GM23338 (cell line): ENCODE results near the gene PTPRQ. TPM values are rescaled to one million over a fixed set of nuclear protein-coding genes. Genes with fewer than 3 reads are reported as not detected.

Experiments used
- ATAC-seq: fragments of 200-7000 bp; cut with Tn5 transposase; 3 replicates; pipeline ENCODE4 v1.9.1; 2020
- DNase-seq: peaks from one replicate; pipeline ENCODE4 v3.0.0-alpha.2; 2015; ENCODE audit warnings: low spot score
- H2AFZ ChIP-seq: fragments of 200-600 bp; sonication (generic); 2 replicates; pipeline ENCODE4 v1.8.0; 2016; ENCODE audit warnings: antibody characterized with exemption, mild to moderate bottlenecking, moderate library complexity
- H3F3A ChIP-seq: fragments of 200-600 bp; sonication (generic); replicated peaks from 2 replicates; pipeline ENCODE4 v1.8.0; 2017; ENCODE audit warnings: antibody characterized with exemption, mixed run types, low read depth
- H3K27ac ChIP-seq: fragments of 200-600 bp; sonication (generic); 2 replicates; pipeline ENCODE4 v1.6.1; 2016; ENCODE audit warnings: low read depth
- H3K27me3 ChIP-seq: fragments of 200-600 bp; sonication (generic); 2 replicates; pipeline ENCODE4 v1.8.0; 2016; ENCODE audit warnings: mild to moderate bottlenecking, mixed run types, moderate library complexity; ENCODE audit not compliant: insufficient read depth
- H3K36me3 ChIP-seq: fragments of 200-600 bp; sonication (generic); 2 replicates; pipeline ENCODE4 v1.8.0; 2016; ENCODE audit warnings: mild to moderate bottlenecking; ENCODE audit not compliant: insufficient read depth
- H3K4me1 ChIP-seq: fragments of 200-600 bp; sonication (generic); 2 replicates; pipeline ENCODE4 v1.8.0; 2016; ENCODE audit warnings: mild to moderate bottlenecking, moderate library complexity; ENCODE audit not compliant: insufficient read depth
- H3K4me2 ChIP-seq: fragments of 200-600 bp; sonication (generic); 2 replicates; pipeline ENCODE4 v1.7.1; 2017; ENCODE audit warnings: mixed run types
- H3K4me3 ChIP-seq: fragments of 200-600 bp; sonication (generic); 2 replicates; pipeline ENCODE4 v1.6.1; 2016; ENCODE audit warnings: mixed run types
- H3K79me2 ChIP-seq: fragments of 200-600 bp; sonication (generic); replicated peaks from 2 replicates; pipeline ENCODE4 v1.8.0; 2017; ENCODE audit warnings: mild to moderate bottlenecking; ENCODE audit not compliant: insufficient read depth
- H3K9me2 ChIP-seq: fragments of 200-600 bp; sonication (generic); 2 replicates; pipeline ENCODE4 v1.8.0; 2017; ENCODE audit not compliant: insufficient read depth
- H4K20me1 ChIP-seq: fragments of 200-600 bp; sonication (generic); replicated peaks from 2 replicates; pipeline ENCODE4 v1.8.0; 2017; ENCODE audit warnings: mild to moderate bottlenecking; ENCODE audit not compliant: insufficient read depth
- H3K27ac Mint-ChIP-seq: 2 replicates; pipeline ENCODE4 v1.8.0; 2020; ENCODE audit warnings: inconsistent platforms, mild to moderate bottlenecking, moderate library complexity, mixed read lengths
- H3K27me3 Mint-ChIP-seq: 3 replicates; pipeline ENCODE4 v1.8.0; 2022; ENCODE audit warnings: low read depth, mild to moderate bottlenecking, moderate library complexity, mixed read lengths, inconsistent platforms; ENCODE audit not compliant: insufficient read depth, poor library complexity
- H3K36me3 Mint-ChIP-seq: 3 replicates; pipeline ENCODE4 v1.8.0; 2021; ENCODE audit warnings: low read depth, mild to moderate bottlenecking, inconsistent platforms, moderate library complexity, mixed read lengths
- H3K4me1 Mint-ChIP-seq: 3 replicates; pipeline ENCODE4 v1.8.0; 2020; ENCODE audit warnings: mild to moderate bottlenecking, inconsistent platforms, mixed read lengths
- H3K4me3 Mint-ChIP-seq: 3 replicates; pipeline ENCODE4 v1.8.0; 2021; ENCODE audit warnings: moderate library complexity, mild to moderate bottlenecking, inconsistent platforms, mixed read lengths
- H3K9me3 Mint-ChIP-seq: 3 replicates; pipeline ENCODE4 v1.8.0; 2020; ENCODE audit warnings: moderate library complexity, mild to moderate bottlenecking, inconsistent platforms, mixed read lengths
- CREB1 ChIP-seq: fragments of 250-450 bp; sonication (Bioruptor Pico); IDR thresholded peaks from 2 replicates; pipeline ENCODE4 v1.5.0; 2020; ENCODE audit warnings: low read depth, mild to moderate bottlenecking, moderate library complexity
- EZH2 ChIP-seq: fragments of 200-600 bp; sonication (generic); IDR thresholded peaks from one replicate; pipeline ENCODE4 v1.8.0; 2017; ENCODE audit warnings: antibody characterized with exemption, mild to moderate bottlenecking, low read depth; ENCODE audit not compliant: unreplicated experiment
- EZH2phosphoT487 ChIP-seq: fragments of 200-600 bp; sonication (generic); IDR thresholded peaks from one replicate; pipeline ENCODE4 v1.8.1; 2018; ENCODE audit warnings: antibody characterized with exemption; ENCODE audit not compliant: unreplicated experiment
- JUNB ChIP-seq: IDR thresholded peaks from one replicate; pipeline ENCODE4 v1.6.1; 2016; ENCODE audit warnings: antibody characterized with exemption; ENCODE audit not compliant: unreplicated experiment
- NANOG ChIP-seq: IDR thresholded peaks from 2 replicates; pipeline ENCODE4 v1.6.1; 2016; ENCODE audit warnings: antibody characterized with exemption, borderline replicate concordance
- POLR2AphosphoS5 ChIP-seq: IDR thresholded peaks from 2 replicates; pipeline ENCODE4 v1.6.1; 2016; ENCODE audit warnings: antibody characterized with exemption, low read depth
- STAT1 ChIP-seq: IDR thresholded peaks from one replicate; pipeline ENCODE4 v1.6.1; 2016; ENCODE audit warnings: antibody characterized with exemption; ENCODE audit not compliant: unreplicated experiment
- ZNF114 ChIP-seq: fragments of 250-450 bp; sonication (Bioruptor Pico); IDR thresholded peaks from 2 replicates; pipeline ENCODE4 v1.5.0; 2020; ENCODE audit warnings: mild to moderate bottlenecking, moderate library complexity
- ZNF331 ChIP-seq: fragments of 250-450 bp; sonication (Bioruptor Pico); IDR thresholded peaks from 2 replicates; pipeline ENCODE4 v1.5.0; 2020; ENCODE audit warnings: low read depth, mild to moderate bottlenecking, moderate library complexity
- ZNF462 ChIP-seq: fragments of 250-450 bp; sonication (Bioruptor Pico); IDR thresholded peaks from 2 replicates; pipeline ENCODE4 v1.5.0; 2020; ENCODE audit warnings: mild to moderate bottlenecking, moderate library complexity
- polyA plus RNA-seq: library from polyadenylated mRNA; unstranded; fragments of >200 nt; fragmentation: Nextera tagmentation; extraction: Ambion mirVana; gene quantifications from 2 replicates; pipeline ENCODE4 v1.2.1, GENCODE V29; 2016
- total RNA-seq: library from RNA; depleted of rRNA; stranded (reverse); fragments of >200 nt; shearing (Covaris generic); gene quantifications from 2 replicates; pipeline ENCODE4 v1.2.3, GENCODE V29; 2014
- TF ChIP-seq, protein P1 (sequence below): IDR thresholded peaks from 2 replicates; pipeline ENCODE4 v1.6.1; 2016; ENCODE audit warnings: antibody characterized with exemption
- TF ChIP-seq, protein P2 (sequence below): IDR thresholded peaks from one replicate; pipeline ENCODE4 v1.6.1; 2018; ENCODE audit warnings: antibody characterized with exemption; ENCODE audit not compliant: unreplicated experiment

PTPRQ gene
- total and polyA plus RNA-seq, 2 experiments from 2014 or later, result not detected

DNA sequence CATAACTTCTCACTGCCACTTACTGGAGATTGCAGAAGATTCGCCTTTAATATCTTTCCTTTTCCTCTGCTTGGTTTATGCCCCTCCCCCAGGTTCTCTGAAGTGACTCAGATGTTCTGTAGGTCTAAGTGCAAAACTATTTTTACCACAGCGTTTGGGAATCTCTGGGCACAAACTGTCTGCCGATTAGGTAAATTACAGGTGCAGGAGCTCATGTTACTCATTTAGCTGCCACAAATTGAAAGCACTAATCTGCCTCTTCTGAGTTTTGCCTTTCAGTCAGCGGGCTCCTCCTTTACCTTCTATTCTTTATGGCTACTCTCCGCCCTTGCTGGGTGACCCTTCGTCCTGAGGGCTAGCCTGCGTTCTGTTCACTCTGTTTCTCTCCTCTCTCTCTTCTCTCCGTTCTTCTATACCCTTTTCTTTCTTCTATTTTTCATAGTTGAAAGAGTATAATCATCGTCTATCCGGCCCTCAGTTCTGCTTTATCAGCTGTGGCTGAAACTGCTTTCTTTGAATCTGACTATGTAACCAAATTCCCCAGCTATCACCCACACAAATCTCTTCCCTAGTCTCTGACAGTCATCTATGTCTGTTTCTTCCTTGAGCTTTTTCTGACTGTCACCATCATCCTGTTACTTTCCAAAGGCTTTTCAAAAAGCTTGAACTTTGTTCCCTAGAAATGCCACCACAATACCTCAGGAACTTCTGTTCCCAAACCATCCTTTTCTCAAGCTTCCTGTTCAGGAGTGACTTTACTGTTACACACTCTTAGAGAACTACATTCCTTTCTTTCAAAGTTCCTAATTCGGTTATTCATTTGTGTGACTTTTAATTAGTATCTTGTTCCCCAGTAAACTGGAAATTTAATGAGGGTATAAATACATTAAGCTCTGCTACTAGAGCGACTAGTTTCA lies 259.1 kb downstream of the PTPRQ start (continued):
- TF ChIP-seq ZNF462, result no peak

- Mint-ChIP-seq H3K27me3 (peaks cover 48% of the 10 kb centered on the region), H3K36me3 (no peaks in the 10 kb centered on the region), H3K27ac (no peak overlapping the region), H3K9me3 (no peaks in the 10 kb centered on the region), H3K4me3 (no peak overlapping the region), H3K4me1 (peaks cover 37% of the 10 kb centered on the region)
- Histone ChIP-seq H4K20me1 (peaks cover 9% of the 10 kb centered on the region; the same call in 1 of the 2 replicates), H3K4me1 (peaks cover 32% of the 10 kb centered on the region), H3K9me2 (no peaks in the 10 kb centered on the region), H3F3A (peaks cover 7% of the 10 kb centered on the region; the same call in 1 of the 2 replicates), H3K27me3 (peaks cover 76% of the 10 kb centered on the region), H3K4me3 (no peak overlapping the region), H3K36me3 (no peaks in the 10 kb centered on the region), H2AFZ (no peak overlapping the region), H3K4me2 (no peak overlapping the region), H3K27ac (no peak overlapping the region), H3K79me2 (no peaks in the 10 kb centered on the region)
- no peak for ATAC-seq
- DNase-seq, result no peak
- TF ChIP-seq CREB1 (CRISPR knock-in tag), result no peak
- no peak for TF ChIP-seq EZH2
- TF ChIP-seq EZH2phosphoT487, result no peak
- TF ChIP-seq STAT1, result no peak
- TF ChIP-seq, protein P1, sequence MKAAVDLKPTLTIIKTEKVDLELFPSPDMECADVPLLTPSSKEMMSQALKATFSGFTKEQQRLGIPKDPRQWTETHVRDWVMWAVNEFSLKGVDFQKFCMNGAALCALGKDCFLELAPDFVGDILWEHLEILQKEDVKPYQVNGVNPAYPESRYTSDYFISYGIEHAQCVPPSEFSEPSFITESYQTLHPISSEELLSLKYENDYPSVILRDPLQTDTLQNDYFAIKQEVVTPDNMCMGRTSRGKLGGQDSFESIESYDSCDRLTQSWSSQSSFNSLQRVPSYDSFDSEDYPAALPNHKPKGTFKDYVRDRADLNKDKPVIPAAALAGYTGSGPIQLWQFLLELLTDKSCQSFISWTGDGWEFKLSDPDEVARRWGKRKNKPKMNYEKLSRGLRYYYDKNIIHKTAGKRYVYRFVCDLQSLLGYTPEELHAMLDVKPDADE, result no peak
- no peak for TF ChIP-seq JUNB
- no peak for TF ChIP-seq ZNF114
- TF ChIP-seq POLR2AphosphoS5, result no peak
- TF ChIP-seq NANOG, result no peak
- TF ChIP-seq ZNF331, result no peak
- TF ChIP-seq, protein P2, sequence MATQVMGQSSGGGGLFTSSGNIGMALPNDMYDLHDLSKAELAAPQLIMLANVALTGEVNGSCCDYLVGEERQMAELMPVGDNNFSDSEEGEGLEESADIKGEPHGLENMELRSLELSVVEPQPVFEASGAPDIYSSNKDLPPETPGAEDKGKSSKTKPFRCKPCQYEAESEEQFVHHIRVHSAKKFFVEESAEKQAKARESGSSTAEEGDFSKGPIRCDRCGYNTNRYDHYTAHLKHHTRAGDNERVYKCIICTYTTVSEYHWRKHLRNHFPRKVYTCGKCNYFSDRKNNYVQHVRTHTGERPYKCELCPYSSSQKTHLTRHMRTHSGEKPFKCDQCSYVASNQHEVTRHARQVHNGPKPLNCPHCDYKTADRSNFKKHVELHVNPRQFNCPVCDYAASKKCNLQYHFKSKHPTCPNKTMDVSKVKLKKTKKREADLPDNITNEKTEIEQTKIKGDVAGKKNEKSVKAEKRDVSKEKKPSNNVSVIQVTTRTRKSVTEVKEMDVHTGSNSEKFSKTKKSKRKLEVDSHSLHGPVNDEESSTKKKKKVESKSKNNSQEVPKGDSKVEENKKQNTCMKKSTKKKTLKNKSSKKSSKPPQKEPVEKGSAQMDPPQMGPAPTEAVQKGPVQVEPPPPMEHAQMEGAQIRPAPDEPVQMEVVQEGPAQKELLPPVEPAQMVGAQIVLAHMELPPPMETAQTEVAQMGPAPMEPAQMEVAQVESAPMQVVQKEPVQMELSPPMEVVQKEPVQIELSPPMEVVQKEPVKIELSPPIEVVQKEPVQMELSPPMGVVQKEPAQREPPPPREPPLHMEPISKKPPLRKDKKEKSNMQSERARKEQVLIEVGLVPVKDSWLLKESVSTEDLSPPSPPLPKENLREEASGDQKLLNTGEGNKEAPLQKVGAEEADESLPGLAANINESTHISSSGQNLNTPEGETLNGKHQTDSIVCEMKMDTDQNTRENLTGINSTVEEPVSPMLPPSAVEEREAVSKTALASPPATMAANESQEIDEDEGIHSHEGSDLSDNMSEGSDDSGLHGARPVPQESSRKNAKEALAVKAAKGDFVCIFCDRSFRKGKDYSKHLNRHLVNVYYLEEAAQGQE, result no peak
These were observed 260.4 kb downstream of the PTPRQ start for GRCh38 chr12:80704420-80704819.
